Hematopoietic multipotent progenitor cell treated with erythropoietin and hydrocortisone succinate and interleukin-3 and kit ligand, for 15 days (in vitro differentiated cells): ENCODE measurements around the gene DRP2.
"Not testable (repeated sequence)": the region's sequence is repeated elsewhere in the genome, so short reads cannot be mapped to it uniquely, and the experiment has no call there.

Experiments
- DNase-seq: peaks from one replicate; pipeline ENCODE4 v3.0.0-alpha.2; 2015; ENCODE audit warnings: low spot score

Gene DRP2

DNA sequence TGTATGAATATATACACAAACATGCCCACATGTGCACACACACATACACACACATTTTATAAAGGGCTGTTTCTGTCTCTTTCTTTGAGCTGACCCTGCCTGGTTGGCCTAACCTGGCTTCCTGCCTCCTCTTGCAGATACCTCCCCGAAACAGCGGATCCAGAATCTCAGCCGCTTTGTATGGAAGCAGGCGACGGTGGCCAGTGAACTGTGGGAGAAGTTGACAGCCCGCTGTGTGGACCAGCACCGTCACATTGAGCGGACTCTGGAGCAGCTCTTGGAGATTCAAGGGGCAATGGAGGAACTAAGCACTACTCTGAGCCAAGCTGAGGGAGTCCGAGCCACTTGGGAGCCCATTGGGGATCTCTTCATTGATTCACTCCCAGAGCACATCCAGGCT lies 21.9 kb downstream of the DRP2 start:
- DNase-seq = no peak

DNA sequence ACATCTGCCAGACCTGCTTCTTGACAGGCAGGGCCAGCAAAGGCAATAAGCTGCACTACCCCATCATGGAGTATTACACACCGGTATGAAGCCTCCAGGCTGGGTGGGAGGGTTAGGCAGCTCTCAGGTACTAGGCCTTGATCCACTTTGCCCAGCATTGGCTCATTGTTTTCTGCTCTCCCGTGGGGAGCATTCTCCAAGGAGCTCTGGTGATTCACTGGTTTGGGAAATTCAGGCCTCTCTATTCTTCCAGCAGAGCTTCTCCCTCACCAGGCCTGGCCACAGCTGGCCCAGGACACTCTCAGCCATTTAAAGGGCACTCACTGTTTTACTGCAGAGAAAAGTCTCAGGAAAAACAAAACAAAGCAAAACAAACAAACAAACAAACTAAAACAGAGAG lies 33.0 kb downstream of the DRP2 start:
- DNase-seq = no peak

DNA sequence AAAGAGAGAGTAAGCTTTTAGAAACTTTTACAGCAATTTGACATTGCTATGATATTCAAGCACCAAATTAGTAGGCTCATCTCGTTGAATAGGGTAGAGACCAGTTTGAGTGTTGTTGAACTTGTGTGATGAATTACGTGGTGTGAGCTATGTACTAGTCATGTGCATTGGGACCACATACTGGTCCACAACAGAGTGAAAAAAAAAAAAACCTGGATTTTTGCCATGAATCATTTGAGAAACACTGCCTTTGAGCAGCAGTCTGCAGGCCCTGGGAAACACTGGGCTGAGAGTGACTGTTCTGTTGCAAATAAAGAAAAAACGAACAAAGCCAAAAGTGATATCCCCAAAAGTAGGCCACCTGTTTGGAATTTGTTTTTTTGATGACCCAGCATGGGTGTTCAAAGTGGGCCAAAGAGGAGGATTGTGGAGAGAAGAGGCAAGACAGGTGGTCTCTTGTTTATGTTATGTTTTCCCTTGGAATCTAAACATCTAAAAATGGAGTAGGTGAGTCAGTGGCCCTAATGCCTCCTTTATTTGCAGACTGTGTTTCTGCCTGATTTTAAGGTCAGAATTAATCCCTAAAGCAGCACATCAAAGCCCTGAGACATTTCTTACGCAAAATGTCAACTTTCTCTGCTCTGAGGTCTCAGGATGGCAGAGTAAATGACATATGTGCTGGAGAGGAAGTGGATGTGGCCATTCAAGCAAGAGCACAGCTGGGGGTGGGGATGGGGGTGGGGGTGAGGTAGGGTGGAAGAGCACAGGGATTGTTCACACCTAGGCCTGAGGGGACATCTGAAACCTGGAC lies 38.1 kb downstream of the DRP2 start:
- DNase-seq = no peak

DNA sequence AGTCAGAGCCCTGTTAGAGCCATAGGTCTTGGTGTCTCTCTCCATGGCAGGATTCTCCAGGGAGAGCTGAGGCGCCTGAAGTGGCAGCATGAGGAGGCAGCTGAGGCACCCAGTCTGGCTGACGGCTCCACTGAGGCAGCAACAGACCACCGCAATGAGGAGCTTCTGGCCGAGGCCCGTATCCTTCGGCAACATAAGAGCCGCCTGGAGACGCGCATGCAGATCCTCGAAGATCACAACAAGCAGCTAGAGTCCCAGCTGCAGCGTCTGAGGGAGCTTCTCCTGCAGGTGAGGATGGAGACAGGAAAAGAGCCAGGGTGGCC lies 38.6 kb downstream of the DRP2 start:
- no peak for DNase-seq

GRCh38 chrX:101260435-101260834 lies 40.8 kb downstream of the DRP2 start:
- DNase-seq = no peak

GRCh38 chrX:101262590-101262989 lies 43.0 kb downstream of the DRP2 start:
- DNase-seq = no peak

DNA sequence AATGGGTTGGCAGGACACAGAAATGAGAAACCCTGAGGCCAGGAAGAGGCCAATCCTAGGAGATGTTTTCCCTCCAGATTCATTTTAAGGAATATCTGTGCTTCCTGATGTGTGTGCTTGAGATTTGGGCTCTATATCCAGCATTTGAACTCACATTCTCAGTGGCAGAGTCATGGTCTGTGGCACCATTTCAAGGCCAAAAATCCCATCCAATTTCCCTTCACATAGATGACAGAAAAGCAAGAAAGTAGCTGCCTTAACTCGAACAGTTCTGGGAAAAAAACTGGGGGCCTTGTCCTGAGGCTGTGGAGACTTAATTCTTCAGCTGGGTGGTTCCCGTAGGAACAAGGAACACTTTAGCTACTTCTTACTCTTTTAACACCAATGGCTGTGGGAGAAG lies 44.2 kb downstream of the DRP2 start:
- DNase-seq = no peak

DNA sequence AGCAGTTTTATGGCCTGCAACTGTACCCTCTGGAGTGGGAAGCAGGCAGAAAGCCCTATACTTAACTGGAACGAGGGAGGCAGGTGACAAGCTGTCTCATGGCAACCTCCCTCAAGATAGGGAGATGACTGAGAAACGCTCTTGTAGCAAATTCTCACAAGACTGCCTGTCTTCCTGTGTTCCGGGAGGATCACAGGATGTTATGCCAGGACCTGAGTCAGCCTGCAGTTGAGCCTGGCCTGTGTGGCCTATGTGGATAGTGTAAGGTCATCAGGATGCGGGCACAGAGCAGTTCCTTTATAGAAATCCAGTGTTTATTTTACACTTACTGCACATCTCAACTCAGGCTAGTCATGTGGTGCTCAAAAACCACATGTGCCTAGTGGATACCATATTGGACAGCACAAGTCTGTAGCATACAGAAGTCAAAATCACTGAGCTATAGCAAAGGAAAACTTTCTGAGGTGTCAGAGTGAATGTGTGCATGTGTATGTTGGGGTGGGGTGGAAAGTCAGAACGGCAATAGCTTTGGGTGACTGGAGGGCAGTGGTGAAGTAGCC lies 46.4 kb downstream of the DRP2 start:
- DNase-seq = no peak

DNA sequence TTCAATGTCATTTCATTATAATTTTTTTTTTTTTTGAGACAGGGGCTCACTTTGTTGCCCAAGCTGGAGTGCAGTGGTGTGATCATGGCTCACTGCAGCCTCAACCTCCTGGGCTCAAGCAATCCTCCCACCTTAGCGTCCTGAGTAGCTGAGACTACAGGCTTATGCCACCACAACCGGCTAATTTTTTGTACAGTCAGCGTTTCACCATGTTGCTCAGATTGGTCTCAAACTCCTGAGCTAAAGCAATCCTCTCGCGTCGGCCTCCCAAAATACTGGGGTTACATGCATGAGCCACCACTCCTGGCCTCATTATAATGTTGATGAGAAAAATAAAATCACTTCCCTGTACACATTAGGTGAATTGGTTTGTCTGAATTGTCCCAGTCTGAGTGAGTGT lies 54.6 kb downstream of the DRP2 start:
- DNase-seq = no peak

DNA sequence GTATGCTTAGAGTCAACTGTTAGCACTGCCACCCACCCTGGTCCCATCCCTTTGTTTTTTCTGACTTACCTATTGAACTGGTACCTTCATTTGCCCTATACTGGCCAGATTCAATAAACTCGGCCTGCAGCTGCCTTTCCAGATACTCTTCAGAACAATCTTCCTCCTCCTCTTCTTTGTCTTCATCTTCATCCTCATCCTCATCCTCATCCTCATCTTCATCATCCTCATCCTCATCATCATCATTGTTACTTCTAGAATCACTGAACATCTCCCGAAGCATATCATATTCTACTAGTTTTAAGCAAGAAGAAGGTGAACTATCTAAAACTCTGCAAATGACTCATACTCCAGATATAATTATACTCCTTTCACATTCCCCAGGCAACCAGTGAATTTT lies 56.7 kb downstream of the DRP2 start:
- no peak for DNase-seq

DNA sequence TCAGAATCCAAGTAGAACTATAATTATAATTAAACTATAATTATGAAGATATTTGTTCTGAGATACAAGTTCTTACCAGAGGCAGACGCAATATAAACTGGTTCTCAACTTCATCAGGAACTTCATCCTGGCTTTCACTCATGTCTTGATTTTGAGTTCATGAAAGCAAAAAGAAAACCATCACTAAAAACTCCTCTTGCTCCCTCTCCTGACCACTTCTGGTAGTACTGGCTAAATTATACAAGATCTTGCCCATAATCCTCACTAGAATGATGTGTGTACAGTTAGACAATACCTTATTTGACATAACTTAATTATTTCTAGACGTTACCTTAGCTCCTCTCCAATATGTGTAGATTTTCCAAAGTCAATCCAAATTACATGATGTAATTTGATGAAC lies 67.8 kb downstream of the DRP2 start:
- peak; percentile 32 for DNase-seq

GRCh38 chrX:101290957-101291603 lies 71.5 kb downstream of the DRP2 start, which contains the start of gene TAF7L:
TSS of gene TAF7L (minus strand) at chrX:101291334. CDS start at chrX:101287543, 3,791 bp downstream.
- DNase-seq = no peak

- not testable (repeated sequence) for DNase-seq
Measured at GRCh38 chrX:101295603-101296002, 76.0 kb downstream of the DRP2 start.

DNA sequence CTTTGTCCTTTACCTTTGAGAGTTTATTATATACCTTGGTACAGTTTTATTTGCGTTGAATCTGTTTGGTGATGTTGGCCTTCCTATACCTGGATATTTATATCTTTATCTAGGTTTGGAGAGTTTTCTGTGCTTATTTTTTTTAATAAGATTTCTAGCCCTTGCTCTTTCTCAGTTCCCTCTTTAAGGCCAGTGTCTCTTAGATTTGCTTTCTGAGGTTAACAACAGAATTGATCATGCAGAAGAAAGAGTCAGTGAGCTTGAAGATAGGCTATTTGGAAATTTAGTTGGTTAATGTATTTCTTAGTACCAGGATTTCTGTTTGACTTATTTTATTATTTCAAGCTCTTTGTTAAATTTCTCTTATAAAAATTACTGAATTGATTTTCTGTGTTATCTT lies 84.2 kb downstream of the DRP2 start:
- DNase-seq = no peak
